Stomach (tissue), 9 donors: ENCODE measurements around the gene STRA8. TPM values are rescaled to one million over a fixed set of nuclear protein-coding genes. Genes with fewer than 3 reads are reported as not detected.

ENCODE experiments used
- DNase-seq, 2 donors: peaks; one replicate each; pipeline versions ENCODE4 v3.0.0 to v3.0.0-alpha.2; 2013 to 2019
- H3K27ac ChIP-seq, 5 donors: fragments of 200-600 bp in 4 of 5; sonication (generic) in 4 of 5; one replicate each; pipeline ENCODE4 v1.5.1; 2013 to 2019; ENCODE audit warnings: mild to moderate bottlenecking in 1 of 5, moderate library complexity in 1 of 5
- H3K27me3 ChIP-seq, 3 donors: fragments of 200-600 bp; sonication (generic); one replicate each; pipeline ENCODE4 v1.5.1; 2017 to 2019; ENCODE audit warnings: mixed run types in 1 of 3
- H3K36me3 ChIP-seq, 4 donors: fragments of 200-600 bp; sonication (generic); 1 replicate in 3 of 4; 2 replicates in 1 of 4; pipeline ENCODE4 v1.5.1; 2016 to 2019
- H3K4me1 ChIP-seq, 4 donors: fragments of 200-600 bp; sonication (generic); one replicate each; pipeline ENCODE4 v1.5.1; 2016 to 2019
- H3K4me3 ChIP-seq, 4 donors: fragments of 200-600 bp; sonication (generic) in 3 of 4; one replicate each; pipeline ENCODE4 v1.5.1; 2016 to 2019; ENCODE audit warnings: mild to moderate bottlenecking in 1 of 4
- H3K9me3 ChIP-seq, 4 donors: fragments of 200-600 bp; sonication (generic); one replicate each; pipeline ENCODE4 v1.5.1; 2016 to 2019
- EP300 ChIP-seq: sonication (generic); formaldehyde crosslinking; IDR thresholded peaks from one replicate; pipeline ENCODE4 v1.6.1; 2017; ENCODE audit warnings: antibody characterized with exemption
- POLR2A ChIP-seq, 4 donors: fragments of 450-650 bp; IDR thresholded peaks; one replicate each; pipeline ENCODE4 v1.6.1; 2016; ENCODE audit warnings: antibody characterized with exemption in 4 of 4, control low read depth in 2 of 4, mild to moderate bottlenecking in 1 of 4, moderate library complexity in 1 of 4
- POLR2AphosphoS5 ChIP-seq, 3 donors: sonication (generic); formaldehyde crosslinking; IDR thresholded peaks; one replicate each; pipeline ENCODE4 v1.6.1; 2016; ENCODE audit warnings: antibody characterized with exemption in 3 of 3
- WGBS, 5 donors: extraction: QIAGEN DNeasy Blood & Tissue Kit in 3 of 5; methylation state at CpG; one replicate each; pipeline versions ENCODE4 v1.1.5 to v1.1.7; 2013 to 2018; 5-methylcytosine and 5-hydroxymethylcytosine counted together
- intact Hi-C: fragments of 100-400 bp; cut with DNase I; formaldehyde crosslinking; loops from one replicate; pipeline ENCODE4 v1.15.1; 2023; ENCODE audit warnings: low total_unique reads
- polyA plus RNA-seq, 3 donors: library from polyadenylated mRNA; stranded (reverse); fragments of 200-250 nt; gene quantifications; one replicate each; pipeline ENCODE4 v1.2.3, GENCODE V29; 2013
- total RNA-seq, 5 donors: library from RNA; depleted of rRNA; stranded (reverse); fragments of >200 nt; gene quantifications; one replicate each; pipeline versions ENCODE4 v1.1.0 to v1.2.3, GENCODE V29; 2014 to 2016
- TF ChIP-seq, protein P1 (sequence below), 7 experiments: fragments of 450-650 bp in 4 of 7; fragments of 200-600 bp in 3 of 7; sonication (generic) in 3 of 7; IDR thresholded peaks; one replicate each; pipeline ENCODE4 v1.5.1; 2016 to 2019; ENCODE audit warnings: antibody characterized with exemption in 7 of 7, control low read depth in 2 of 7, mild to moderate bottlenecking in 1 of 7
- donor health status: healthy with polysubstance abuse.
- donor health status: Bipolar disorder and iron deficiency.
- donor health status: healthy.

The STRA8 gene
- total and polyA plus RNA-seq, 8 donors: not detected

DNA sequence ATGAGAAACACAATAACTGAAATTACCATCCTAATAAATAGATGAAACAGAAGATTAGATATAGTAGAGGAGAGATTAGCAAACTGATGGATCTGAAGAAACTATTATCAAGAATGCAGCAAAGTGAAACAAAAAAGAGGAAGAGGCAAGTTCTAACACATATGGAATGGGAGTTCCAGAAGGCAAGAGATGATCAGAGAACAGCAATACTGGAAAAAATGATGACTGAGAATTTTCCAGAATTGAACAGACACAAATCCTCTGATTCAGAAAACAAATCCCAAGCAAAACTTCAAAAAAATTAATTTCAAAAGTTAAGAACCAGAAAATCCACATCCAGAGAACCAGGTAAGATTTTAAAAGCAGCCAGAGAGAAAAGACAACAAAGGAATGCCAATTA lies 42.9 kb upstream of the STRA8 start:
- peaks cover 5 to 18% (median 14%) of the 10 kb centered on the region in 4 donors for H3K4me1 ChIP-seq
- DNase-seq: no peak
- no peaks in the 10 kb centered on the region for H3K27me3 ChIP-seq
- intact Hi-C loops: no loop called here
- no peak overlapping the region for H3K4me3 ChIP-seq
- no peaks in the 10 kb centered on the region for H3K9me3 ChIP-seq
- H3K27ac ChIP-seq: no peak overlapping the region
- H3K36me3 ChIP-seq: peaks cover 50 to 98% (median 94%) of the 10 kb centered on the region in 4 donors
- TF ChIP-seq, protein P1, sequence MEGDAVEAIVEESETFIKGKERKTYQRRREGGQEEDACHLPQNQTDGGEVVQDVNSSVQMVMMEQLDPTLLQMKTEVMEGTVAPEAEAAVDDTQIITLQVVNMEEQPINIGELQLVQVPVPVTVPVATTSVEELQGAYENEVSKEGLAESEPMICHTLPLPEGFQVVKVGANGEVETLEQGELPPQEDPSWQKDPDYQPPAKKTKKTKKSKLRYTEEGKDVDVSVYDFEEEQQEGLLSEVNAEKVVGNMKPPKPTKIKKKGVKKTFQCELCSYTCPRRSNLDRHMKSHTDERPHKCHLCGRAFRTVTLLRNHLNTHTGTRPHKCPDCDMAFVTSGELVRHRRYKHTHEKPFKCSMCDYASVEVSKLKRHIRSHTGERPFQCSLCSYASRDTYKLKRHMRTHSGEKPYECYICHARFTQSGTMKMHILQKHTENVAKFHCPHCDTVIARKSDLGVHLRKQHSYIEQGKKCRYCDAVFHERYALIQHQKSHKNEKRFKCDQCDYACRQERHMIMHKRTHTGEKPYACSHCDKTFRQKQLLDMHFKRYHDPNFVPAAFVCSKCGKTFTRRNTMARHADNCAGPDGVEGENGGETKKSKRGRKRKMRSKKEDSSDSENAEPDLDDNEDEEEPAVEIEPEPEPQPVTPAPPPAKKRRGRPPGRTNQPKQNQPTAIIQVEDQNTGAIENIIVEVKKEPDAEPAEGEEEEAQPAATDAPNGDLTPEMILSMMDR (IDR thresholded peaks at IDR 0.05): no peak
- no peak for TF ChIP-seq POLR2AphosphoS5 (IDR thresholded peaks at IDR 0.05)
- no peak for TF ChIP-seq POLR2A (IDR thresholded peaks at IDR 0.05)
- TF ChIP-seq EP300: no peak

DNA sequence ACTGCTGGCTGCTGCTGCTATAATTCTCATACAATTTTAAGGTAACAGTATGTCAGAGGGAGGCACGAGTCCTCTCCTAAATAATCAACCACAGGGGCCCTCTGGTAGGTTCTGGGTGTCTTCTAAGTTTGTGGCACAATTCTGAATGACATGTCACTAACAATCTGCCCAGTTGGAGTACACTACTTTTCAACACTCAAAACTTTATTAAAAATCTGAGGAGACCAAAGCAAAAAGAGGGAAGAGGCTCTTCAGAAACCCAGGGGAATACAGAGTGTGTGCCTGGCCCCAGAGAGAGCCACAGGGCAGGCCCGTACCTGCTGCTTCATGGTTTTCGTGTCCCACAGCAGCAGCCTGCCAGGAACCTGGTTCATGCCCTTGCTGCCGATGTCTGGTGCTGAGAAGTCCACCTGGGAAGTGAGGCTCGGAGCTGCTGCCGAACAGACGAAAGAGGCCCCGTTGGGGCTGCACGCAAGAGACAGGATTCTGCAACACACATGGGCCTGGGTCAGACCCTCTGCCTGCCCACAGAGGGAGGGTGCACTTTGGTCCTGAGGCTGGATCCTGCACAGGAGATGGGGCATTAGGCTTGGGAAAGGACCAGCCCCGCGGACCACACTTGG lies 40.6 kb upstream of the STRA8 start:
- Histone ChIP-seq H3K4me3 (no peak overlapping the region), H3K36me3 (peaks cover 57 to 98% (median 94%) of the 10 kb centered on the region in 4 donors), H3K9me3 (no peaks in the 10 kb centered on the region), H3K4me1 (peaks cover 5 to 18% (median 14%) of the 10 kb centered on the region in 4 donors), H3K27ac (no peak overlapping the region), H3K27me3 (no peaks in the 10 kb centered on the region)
- intact Hi-C loops: no loop called here
- peak in 1 of 2 donors; percentile 21 for DNase-seq
- WGBS, 5 donors: 90 to 98% (median 95%) methylated on average over 11 of the region's 11 CpGs
- TF ChIP-seq EP300 (no peak), POLR2A (IDR thresholded peaks at IDR 0.05) (no peak), POLR2AphosphoS5 (IDR thresholded peaks at IDR 0.05) (no peak)
- TF ChIP-seq, protein P1 (IDR thresholded peaks at IDR 0.05): no peak

DNA sequence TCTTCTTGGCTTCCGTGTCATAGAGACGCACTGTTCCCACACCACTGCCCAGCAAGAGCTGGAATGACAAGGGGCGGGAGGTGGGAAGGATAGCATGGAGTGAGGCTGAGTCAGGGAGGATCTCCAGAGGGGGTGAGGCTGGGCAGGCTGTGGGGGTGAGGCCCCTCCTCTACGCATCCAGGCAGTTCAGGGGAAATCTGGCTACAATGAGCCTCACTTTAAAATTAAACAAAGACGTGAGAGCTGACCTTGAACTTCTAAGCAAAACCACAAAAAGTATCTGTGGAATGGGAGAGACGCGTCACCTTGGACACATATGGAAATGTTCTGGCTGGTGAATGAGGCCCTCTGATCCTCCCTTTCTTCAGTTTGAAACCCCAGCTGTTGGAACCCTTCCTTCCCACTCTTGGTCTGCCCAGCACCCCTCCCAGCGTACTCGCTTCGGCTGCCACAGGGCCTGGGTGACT lies 40.0 kb upstream of the STRA8 start:
- Histone ChIP-seq H3K27ac (no peak overlapping the region), H3K4me3 (no peak overlapping the region), H3K27me3 (no peaks in the 10 kb centered on the region), H3K4me1 (peaks cover 5 to 18% (median 12%) of the 10 kb centered on the region in 4 donors), H3K9me3 (no peaks in the 10 kb centered on the region), H3K36me3 (peaks cover 56 to 98% (median 94%) of the 10 kb centered on the region in 4 donors)
- 89 to 93% (median 91%) methylated on average over 10 of the region's 10 CpGs for WGBS, 5 donors
- intact Hi-C loops: no loop called here
- no peak for DNase-seq
- no peak for TF ChIP-seq POLR2A (IDR thresholded peaks at IDR 0.05)
- TF ChIP-seq, protein P1 (IDR thresholded peaks at IDR 0.05): no peak
- TF ChIP-seq POLR2AphosphoS5 (IDR thresholded peaks at IDR 0.05): no peak

DNA sequence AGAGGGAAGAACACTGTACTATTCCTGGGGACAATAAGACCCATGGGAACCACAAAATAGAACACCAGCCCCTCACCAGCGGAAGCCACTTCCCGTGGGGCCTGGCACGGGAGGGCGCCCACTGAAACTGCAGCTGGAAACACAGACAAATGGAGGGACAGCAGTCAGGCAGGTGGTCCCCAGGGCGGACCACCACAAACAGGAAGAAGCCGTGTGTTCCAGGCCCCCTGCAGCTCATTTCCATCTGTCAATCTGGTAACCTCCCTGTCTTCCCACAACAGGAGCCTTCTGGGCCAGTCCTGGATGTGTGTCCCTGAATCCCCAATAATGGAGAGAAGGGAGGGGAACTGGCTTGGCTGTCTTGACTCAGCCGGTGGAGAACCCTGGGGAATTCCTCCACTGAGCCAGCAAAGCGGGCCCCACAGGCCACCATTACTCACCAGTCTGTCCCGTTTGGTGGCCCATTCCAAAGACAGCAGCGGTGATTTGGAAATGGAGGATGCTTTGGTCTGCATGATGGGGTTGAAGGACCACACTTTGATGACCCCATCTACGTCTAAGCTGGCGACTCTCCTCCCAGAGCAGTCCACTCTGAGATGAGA lies 39.0 kb upstream of the STRA8 start:
- intact Hi-C loops: no loop called here
- H3K4me1 ChIP-seq: peaks cover 0 to 9% (median 6%) of the 10 kb centered on the region in 4 donors
- no peak overlapping the region for H3K27ac ChIP-seq
- no peak overlapping the region for H3K4me3 ChIP-seq
- no peak for TF ChIP-seq POLR2A (IDR thresholded peaks at IDR 0.05)
- no peak for TF ChIP-seq EP300
- TF ChIP-seq, protein P1 (IDR thresholded peaks at IDR 0.05): no peak
- no peak for TF ChIP-seq POLR2AphosphoS5 (IDR thresholded peaks at IDR 0.05)
- H3K36me3 ChIP-seq: peaks cover 53 to 98% (median 94%) of the 10 kb centered on the region in 4 donors
- 88 to 94% (median 91%) methylated on average over 8 to 12 of the region's 12 CpGs for WGBS, 5 donors
- no peaks in the 10 kb centered on the region for H3K9me3 ChIP-seq
- DNase-seq: peak in 1 of 2 donors; percentile 13
- H3K27me3 ChIP-seq: no peaks in the 10 kb centered on the region
